H9 (cell line): ENCODE data around the gene KRTAP1-1. TPM values are rescaled to one million over a fixed set of nuclear protein-coding genes. Genes with fewer than 3 reads are reported as not detected.

Experiments used
- DNase-seq: peaks from one replicate; pipeline ENCODE4 v3.0.0-alpha.2; 2017
- H2AFZ ChIP-seq: one replicate; pipeline ENCODE4 v1.6.1; 2013; ENCODE audit warnings: mild to moderate bottlenecking, low read length, control low read depth, moderate library complexity
- H2AK5ac ChIP-seq: 2 replicates; pipeline ENCODE4 v1.6.1; 2013; ENCODE audit warnings: low read length, control low read depth, mixed read lengths; ENCODE audit not compliant: insufficient read length
- H2BK120ac ChIP-seq: one replicate; pipeline ENCODE4 v1.6.1; 2013; ENCODE audit warnings: low read depth, mild to moderate bottlenecking, low read length, control low read depth, inconsistent platforms; ENCODE audit not compliant: poor library complexity, severe bottlenecking
- H2BK12ac ChIP-seq: 2 replicates; pipeline ENCODE4 v1.6.1; 2013; ENCODE audit warnings: low read length, control low read depth, mixed read lengths, low read depth; ENCODE audit not compliant: insufficient read length
- H2BK15ac ChIP-seq: 2 replicates; pipeline ENCODE4 v1.6.1; 2013; ENCODE audit warnings: low read depth, low read length, control low read depth
- H2BK20ac ChIP-seq: one replicate; pipeline ENCODE4 v1.6.1; 2013; ENCODE audit warnings: low read depth, mild to moderate bottlenecking, low read length, control low read depth, inconsistent platforms; ENCODE audit not compliant: poor library complexity, severe bottlenecking
- H2BK5ac ChIP-seq: 2 replicates; pipeline ENCODE4 v1.6.1; 2013; ENCODE audit warnings: low read length, control low read depth, mixed read lengths; ENCODE audit not compliant: insufficient read length
- H3K14ac ChIP-seq: 2 replicates; pipeline ENCODE4 v1.6.1; 2013; ENCODE audit warnings: low read length, control low read depth; ENCODE audit not compliant: insufficient read depth
- H3K18ac ChIP-seq: 2 replicates; pipeline ENCODE4 v1.6.1; 2013; ENCODE audit warnings: low read depth, mild to moderate bottlenecking, mixed read lengths, low read length, control low read depth; ENCODE audit not compliant: insufficient read length
- H3K23ac ChIP-seq: 2 replicates; pipeline ENCODE4 v1.6.1; 2013; ENCODE audit warnings: low read length, control low read depth, mixed read lengths, low read depth; ENCODE audit not compliant: insufficient read length
- H3K23me2 ChIP-seq: 2 replicates; pipeline ENCODE4 v1.6.1; 2013; ENCODE audit warnings: low read depth, mild to moderate bottlenecking, mixed read lengths, low read length, control low read depth; ENCODE audit not compliant: insufficient read length, poor library complexity, severe bottlenecking
- H3K27ac ChIP-seq: 2 replicates; pipeline ENCODE4 v1.5.1; 2013; ENCODE audit warnings: low read length, control low read depth, mixed read lengths, low read depth; ENCODE audit not compliant: insufficient read length
- H3K27me3 ChIP-seq: 2 replicates; pipeline ENCODE4 v1.6.1; 2013; ENCODE audit warnings: low read length, control low read depth, inconsistent platforms; ENCODE audit not compliant: insufficient read depth
- H3K4ac ChIP-seq: 2 replicates; pipeline ENCODE4 v1.6.1; 2013; ENCODE audit warnings: low read depth, mild to moderate bottlenecking, control low read depth, inconsistent platforms, low read length, moderate library complexity
- H3K4me1 ChIP-seq: 2 replicates; pipeline ENCODE4 v1.6.1; 2013; ENCODE audit warnings: low read length, control low read depth, inconsistent platforms; ENCODE audit not compliant: insufficient read depth
- H3K4me2 ChIP-seq: 2 replicates; pipeline ENCODE4 v1.6.1; 2013; ENCODE audit warnings: low read length, control low read depth, mixed read lengths; ENCODE audit not compliant: insufficient read length, insufficient read depth
- H3K56ac ChIP-seq: 2 replicates; pipeline ENCODE4 v1.6.1; 2013; ENCODE audit warnings: low read depth, mild to moderate bottlenecking, mixed read lengths, low read length, control low read depth; ENCODE audit not compliant: insufficient read length
- H3K79me1 ChIP-seq: 2 replicates; pipeline ENCODE4 v1.6.1; 2013; ENCODE audit warnings: low read depth, mild to moderate bottlenecking, moderate library complexity, low read length, control low read depth, inconsistent platforms; ENCODE audit not compliant: insufficient read depth, poor library complexity, severe bottlenecking
- H3K79me2 ChIP-seq: 2 replicates; pipeline ENCODE4 v1.6.1; 2013; ENCODE audit warnings: low read length, control low read depth, inconsistent platforms; ENCODE audit not compliant: insufficient read depth
- H3K9ac ChIP-seq: 2 replicates; pipeline ENCODE4 v1.6.1; 2013; ENCODE audit warnings: low read length, control low read depth, mixed read lengths; ENCODE audit not compliant: insufficient read length; ENCODE audit errors: extremely low read depth
- H3K9me3 ChIP-seq: one replicate; pipeline ENCODE4 v1.6.1; 2013; ENCODE audit warnings: low read depth, low read length, inconsistent platforms; ENCODE audit not compliant: control insufficient read depth
- H3T11ph ChIP-seq: one replicate; pipeline ENCODE4 v1.6.1; 2013; ENCODE audit warnings: mild to moderate bottlenecking, low read length, control low read depth, inconsistent platforms
- H4K20me1 ChIP-seq: one replicate; pipeline ENCODE4 v1.6.1; 2013; ENCODE audit not compliant: control insufficient read depth, insufficient read length, insufficient read depth
- H4K5ac ChIP-seq: 2 replicates; pipeline ENCODE4 v1.6.1; 2013; ENCODE audit warnings: low read depth, mild to moderate bottlenecking, mixed read lengths, low read length, control low read depth; ENCODE audit not compliant: insufficient read length
- H4K8ac ChIP-seq: replicated peaks from 2 replicates; pipeline ENCODE4 v1.6.1; 2013; ENCODE audit warnings: low read length, control low read depth, mixed read lengths, low read depth; ENCODE audit not compliant: insufficient read length
- H4K91ac ChIP-seq: 2 replicates; pipeline ENCODE4 v1.6.1; 2013; ENCODE audit warnings: low read depth, mild to moderate bottlenecking, moderate library complexity, mixed read lengths, low read length, control low read depth; ENCODE audit not compliant: insufficient read length
- H3K27ac Mint-ChIP-seq, 3 experiments: 2 replicates in 2 of 3; 3 replicates in 1 of 3; pipeline ENCODE4 v1.8.0; 2020 to 2021; ENCODE audit warnings: mixed read lengths in 3 of 3, mild to moderate bottlenecking in 1 of 3, moderate library complexity in 1 of 3
- H3K27me3 Mint-ChIP-seq: 2 replicates; pipeline ENCODE4 v1.8.0; 2021; ENCODE audit warnings: low read depth, mild to moderate bottlenecking, moderate library complexity, mixed read lengths
- H3K36me3 Mint-ChIP-seq, 3 experiments: 2 replicates in 2 of 3; 3 replicates in 1 of 3; pipeline ENCODE4 v1.8.0; 2020 to 2021; ENCODE audit warnings: low read depth in 3 of 3, mixed read lengths in 3 of 3; ENCODE audit not compliant: insufficient read depth in 1 of 3
- H3K4me1 Mint-ChIP-seq, 2 experiments: 2 replicates each; pipeline ENCODE4 v1.8.0; 2020; ENCODE audit warnings: mixed read lengths in 2 of 2
- H3K4me3 Mint-ChIP-seq, 2 experiments: 2 replicates in 1 of 2; 3 replicates in 1 of 2; pipeline ENCODE4 v1.8.0; 2020 to 2021; ENCODE audit warnings: mild to moderate bottlenecking in 2 of 2, mixed read lengths in 2 of 2, moderate library complexity in 1 of 2
- H3K9me3 Mint-ChIP-seq, 2 experiments: 2 replicates in 1 of 2; 3 replicates in 1 of 2; pipeline ENCODE4 v1.8.0; 2020; ENCODE audit warnings: mild to moderate bottlenecking in 2 of 2, mixed read lengths in 2 of 2, moderate library complexity in 1 of 2
- CTCF ChIP-seq: fragments of 200-600 bp; sonication (generic); conservative IDR thresholded peaks from 3 replicates; pipeline ENCODE4 v1.8.0; 2021; ENCODE audit warnings: antibody characterized with exemption, mild to moderate bottlenecking
- WGBS: extraction: QIAGEN DNeasy Blood & Tissue Kit; methylation state at CpG from one replicate; pipeline ENCODE4 v1.1.7; 2013; ENCODE audit warnings: missing lambda C conversion rate, low lambda C conversion rate, mixed read lengths; ENCODE audit not compliant: insufficient read length; ENCODE audit errors: extremely low coverage; 5-methylcytosine and 5-hydroxymethylcytosine counted together
- total RNA-seq: library from RNA; stranded (reverse); gene quantifications from 2 replicates; pipeline ENCODE4 v1.2.1, GENCODE V29; 2021

Gene KRTAP1-1
- total RNA-seq, 1 experiment from 2014 or later, result not detected

GRCh38 chr17:41042953-41043352 is 1.7 kb upstream of the KRTAP1-1 start:
- H3K79me2 ChIP-seq, result no peaks in the 10 kb centered on the region
- no peak overlapping the region for H3K56ac ChIP-seq
- H2AFZ ChIP-seq, result no peak overlapping the region
- no peak overlapping the region for H2BK12ac ChIP-seq
- no peak overlapping the region for H3K4me3 Mint-ChIP-seq
- H3T11ph ChIP-seq, result no peak overlapping the region
- H3K14ac ChIP-seq, result no peak overlapping the region
- no peaks in the 10 kb centered on the region for H3K27me3 Mint-ChIP-seq
- no peak overlapping the region for H4K5ac ChIP-seq
- H3K4ac ChIP-seq, result no peak overlapping the region
- no peak overlapping the region for H4K91ac ChIP-seq
- H3K9ac ChIP-seq, result no peak overlapping the region
- no peak for TF ChIP-seq CTCF
- H3K36me3 Mint-ChIP-seq, result no peaks in the 10 kb centered on the region; a peak in 1 of 7 replicates
- no peaks in the 10 kb centered on the region; the same call in 1 of the 2 replicates for H3K4me1 ChIP-seq
- no peak overlapping the region for H2BK120ac ChIP-seq
- no CpG with 5 or more reads among the region's 1 CpG for WGBS
- no peaks in the 10 kb centered on the region; a peak in 2 of 5 replicates for H3K9me3 Mint-ChIP-seq
- H3K27me3 ChIP-seq, result no peaks in the 10 kb centered on the region
- H3K9me3 ChIP-seq, result no peaks in the 10 kb centered on the region
- no peak overlapping the region for H3K27ac Mint-ChIP-seq
- no peaks in the 10 kb centered on the region for H3K79me1 ChIP-seq
- H2BK5ac ChIP-seq, result no peak overlapping the region
- H3K27ac ChIP-seq, result no peak overlapping the region
- peaks cover 23 to 26% of the 10 kb centered on the region in 2 experiments for H3K4me1 Mint-ChIP-seq
- no peak overlapping the region for H3K4me2 ChIP-seq
- H4K8ac ChIP-seq, result no peak overlapping the region
- H3K18ac ChIP-seq, result no peak overlapping the region
- H2AK5ac ChIP-seq, result no peak overlapping the region
- no peak overlapping the region for H2BK15ac ChIP-seq
- DNase-seq, result no peak
- no peak overlapping the region for H3K23ac ChIP-seq
- no peaks in the 10 kb centered on the region for H4K20me1 ChIP-seq
- H3K23me2 ChIP-seq, result no peaks in the 10 kb centered on the region
- no peak overlapping the region for H2BK20ac ChIP-seq
